HG02970 (cell line): ENCODE results near the gene SDS.
"Not testable (repeated sequence)": the region's sequence is repeated elsewhere in the genome, so short reads cannot be mapped to it uniquely, and the experiment has no call there.

Experiments used
- ATAC-seq: cut with Tn5 transposase; IDR thresholded peaks from one replicate; pipeline ENCODE4 v1.9.1; 2021; ENCODE audit warnings: mild to moderate bottlenecking, moderate library complexity, moderate number of reproducible peaks; ENCODE audit not compliant: unreplicated experiment, low FRiP score

Gene SDS

GRCh38 chr12:113359133-113359938 lies 44.4 kb downstream of the SDS start:
- ATAC-seq, result no peak

GRCh38 chr12:113358381-113359132 lies 45.1 kb downstream of the SDS start, which contains the start of gene PLBD2:
Gene PLBD2 (plus strand): TSS chr12:113358587. CDS start chr12:113358601, 14 bp downstream.
- peak; percentile 93 for ATAC-seq

DNA sequence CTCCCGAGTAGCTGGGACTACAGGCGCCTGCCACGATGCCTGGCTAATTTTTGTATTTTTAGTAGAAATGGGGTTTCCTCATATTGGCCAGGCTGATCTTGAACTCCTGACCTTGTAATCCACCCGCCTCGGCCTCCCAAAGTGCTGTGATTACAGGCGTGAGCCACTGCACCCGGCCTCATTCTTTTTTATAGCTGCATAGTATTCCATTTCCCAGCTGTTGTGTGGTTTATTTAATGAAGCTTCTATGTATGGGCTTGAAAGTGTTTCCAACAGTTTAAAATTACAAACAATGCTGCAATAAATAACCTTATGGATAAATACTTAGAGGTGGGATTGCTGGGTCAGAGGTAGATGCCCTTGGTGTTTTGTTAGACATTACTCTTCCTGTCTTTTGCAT lies 49.5 kb downstream of the SDS start:
- ATAC-seq, result not testable (repeated sequence)

DNA sequence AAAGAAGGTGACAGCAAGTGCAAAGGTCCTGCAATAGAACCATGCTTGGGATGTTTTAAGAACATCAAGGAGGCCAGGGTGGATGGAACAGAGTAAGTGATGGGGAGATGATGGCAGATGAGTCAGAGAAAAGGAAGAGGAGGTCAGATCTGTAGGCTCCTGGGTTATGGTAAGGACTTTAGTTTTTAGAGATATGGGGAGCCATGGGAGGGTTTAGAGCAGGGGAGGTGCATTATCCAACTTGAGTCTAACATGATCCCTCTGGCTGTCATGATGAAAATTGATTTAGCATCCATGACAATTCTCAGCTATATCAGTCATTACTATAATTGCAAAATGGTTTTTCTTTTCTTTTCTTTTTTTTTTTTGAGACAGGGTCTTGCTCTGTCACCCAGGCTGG lies 52.6 kb downstream of the SDS start:
- ATAC-seq, result no peak

DNA sequence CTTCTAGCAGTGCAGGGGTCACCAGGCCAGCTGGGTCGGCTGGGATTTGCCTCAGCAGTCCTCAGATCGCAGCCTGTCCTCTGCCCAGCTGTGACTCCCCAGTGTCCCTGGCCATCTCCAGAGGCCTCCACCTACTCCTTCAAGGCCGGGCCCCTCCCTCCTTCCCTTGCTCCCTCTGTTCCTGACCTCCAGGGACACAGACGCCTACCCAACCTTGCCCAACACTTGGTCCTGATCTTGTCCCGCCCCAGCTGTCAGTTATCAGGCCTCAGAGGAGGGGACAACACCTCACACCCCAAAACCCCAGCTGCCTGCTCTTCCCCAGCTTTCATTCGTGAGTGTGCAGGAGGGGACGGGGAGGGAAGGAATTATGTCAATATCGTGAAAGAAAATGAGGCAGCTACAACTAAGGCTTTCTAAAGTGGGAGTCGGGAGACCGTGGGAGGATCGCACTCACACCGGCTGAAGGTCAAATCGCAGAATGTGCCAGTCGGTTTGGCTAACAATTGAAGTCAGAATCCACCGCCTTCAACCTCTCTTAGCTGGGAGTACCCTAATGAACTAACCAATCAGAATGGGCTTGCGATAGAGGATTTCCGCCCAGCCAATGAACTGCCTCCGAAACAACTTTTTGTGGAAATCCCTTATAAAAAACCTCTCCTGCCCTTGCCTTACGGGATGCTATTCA lies 54.7 kb downstream of the SDS start:
- ATAC-seq, result no peak

- ATAC-seq, result no peak
Observed at GRCh38 chr12:113347892-113348291, 55.8 kb downstream of the SDS start.

- no peak for ATAC-seq
Observed at GRCh38 chr12:113347107-113347506, 56.6 kb downstream of the SDS start.

- ATAC-seq, result no peak
Observed at GRCh38 chr12:113346353-113346752, 57.3 kb downstream of the SDS start.

DNA sequence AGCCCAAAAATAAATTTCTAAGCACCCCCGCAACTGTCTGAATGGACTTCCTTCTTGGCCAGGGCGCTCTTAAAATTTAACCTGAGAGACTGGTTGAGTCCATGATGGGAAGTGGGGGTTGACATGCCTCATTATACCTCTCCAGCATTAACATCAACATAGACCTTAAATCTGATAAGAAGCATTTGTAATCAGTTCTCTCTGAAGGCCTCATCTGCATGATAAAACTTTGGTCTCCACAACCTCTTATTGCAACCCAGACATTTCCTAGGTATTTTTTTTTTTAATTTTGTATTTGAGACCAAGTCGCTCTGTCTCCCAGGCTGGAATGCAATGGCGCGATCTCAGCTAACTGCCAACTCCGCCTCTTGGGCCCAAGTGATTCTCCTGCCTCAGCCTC lies 58.4 kb downstream of the SDS start:
- ATAC-seq, result no peak
